NCI-H1694 treated with DMSO at 0.1 percent for 48 hours (cell line): ENCODE results near the gene POTEM.
"Not testable (repeated sequence)": the region's sequence is repeated elsewhere in the genome, so short reads cannot be mapped to it uniquely, and the experiment has no call there.

ENCODE experiments used
- DNase-seq: peaks from one replicate; lab custom pipeline; 2025; lab: John Stamatoyannopoulos, UW

The POTEM gene

GRCh38 chr14:19038060-19038664 lies 70.9 kb downstream of the POTEM start:
- not testable (repeated sequence) for DNase-seq

DNA sequence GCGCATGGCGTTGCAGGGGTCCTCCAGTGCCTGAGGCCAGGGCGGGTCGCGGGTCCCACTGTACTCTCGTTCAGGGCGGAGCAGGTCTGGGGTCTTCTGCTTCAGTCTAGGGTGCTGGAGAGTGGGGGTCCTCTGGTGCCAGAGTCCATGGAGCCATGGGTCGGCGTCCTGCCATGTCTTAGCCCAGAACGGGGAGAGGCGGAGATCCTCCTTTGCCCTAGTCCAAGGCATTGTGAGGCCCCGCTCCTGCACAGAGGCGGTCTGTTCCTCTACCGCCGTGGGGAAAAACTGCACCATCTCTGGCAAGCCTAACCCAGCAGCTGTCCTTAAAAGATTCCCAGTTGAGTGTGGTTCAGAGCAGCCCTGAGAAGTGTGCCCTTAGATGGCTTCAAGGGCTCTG lies 71.6 kb downstream of the POTEM start:
- not testable (repeated sequence) for DNase-seq

GRCh38 chr14:19043384-19043783 lies 76.2 kb downstream of the POTEM start:
- not testable (repeated sequence) for DNase-seq
